COLO668 (cell line): Measurements from ENCODE around the gene TMEM208.

Experiments used
- DNase-seq: peaks from one replicate; lab custom pipeline; 2025; ENCODE audit not compliant: unreplicated experiment; lab: John Stamatoyannopoulos, UW

Gene TMEM208

GRCh38 chr16:67271446-67271845 lies 44.5 kb downstream of the TMEM208 start:
- no peak for DNase-seq

DNA sequence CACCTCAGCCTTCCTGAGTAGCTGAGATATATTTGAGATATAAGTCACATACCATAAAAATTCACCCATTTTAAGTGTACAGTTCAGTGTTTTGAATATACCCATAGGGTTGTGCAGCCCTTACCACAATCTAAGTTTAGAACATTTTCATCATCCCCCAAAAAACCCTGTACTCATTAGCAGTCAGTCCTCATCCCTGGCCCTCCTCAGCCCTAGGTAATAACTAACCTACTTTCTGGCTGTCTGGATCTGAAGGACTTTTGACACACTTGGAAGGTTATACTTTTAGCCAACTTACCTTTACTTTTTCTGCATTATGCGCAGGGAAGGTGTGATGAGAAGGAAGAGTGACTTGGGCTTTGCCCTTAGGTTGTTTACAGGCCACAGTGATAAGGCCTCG lies 48.4 kb downstream of the TMEM208 start:
- DNase-seq, result no peak

GRCh38 chr16:67277294-67277998 lies 50.5 kb downstream of the TMEM208 start:
- no peak for DNase-seq

DNA sequence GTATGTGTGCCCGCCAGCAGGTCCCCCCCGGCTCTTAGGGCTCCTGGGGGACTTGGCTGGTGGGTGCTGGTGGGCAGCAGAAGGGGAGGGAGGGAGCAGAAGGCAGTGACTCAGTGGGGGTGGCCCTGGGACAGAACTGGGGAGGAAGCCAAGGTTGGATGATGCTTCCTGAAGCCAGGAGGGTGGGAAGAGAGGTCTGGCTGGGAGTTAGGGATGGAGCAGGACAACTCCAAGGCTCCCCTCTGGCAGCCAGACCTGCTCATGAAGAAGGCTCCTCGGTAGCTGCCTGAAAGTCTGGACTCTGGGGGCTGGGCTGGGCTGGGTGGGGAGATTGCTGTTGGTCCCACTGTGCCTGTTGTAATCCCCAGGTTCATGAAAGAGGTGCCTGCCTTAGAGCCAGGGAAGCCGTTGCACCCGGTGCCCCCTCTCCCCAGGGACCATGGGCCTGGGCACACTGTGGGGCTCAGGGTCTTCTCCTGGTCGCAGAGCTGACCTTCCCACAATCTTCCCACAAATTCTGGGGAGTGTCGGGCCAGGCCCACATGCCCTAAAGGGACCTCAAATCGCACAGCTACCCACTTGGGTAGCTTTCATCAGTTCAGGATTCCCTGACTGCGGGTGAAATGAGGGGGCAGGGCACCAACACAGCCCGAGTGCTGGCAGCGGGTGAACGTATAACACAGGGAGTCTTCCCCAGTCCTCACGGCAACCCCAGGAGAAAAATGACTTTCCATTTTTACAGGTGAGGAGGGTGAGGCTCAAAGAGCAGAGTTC lies 51.3 kb downstream of the TMEM208 start:
- DNase-seq, result no peak
